H9 (cell line): ENCODE results near the gene RC3H2. TPM values are rescaled to one million over a fixed set of nuclear protein-coding genes. Genes with fewer than 3 reads are reported as not detected.

Source experiments
- DNase-seq: peaks from one replicate; pipeline ENCODE4 v3.0.0-alpha.2; 2017
- H2AFZ ChIP-seq: one replicate; pipeline ENCODE4 v1.6.1; 2013; ENCODE audit warnings: mild to moderate bottlenecking, low read length, control low read depth, moderate library complexity
- H2AK5ac ChIP-seq: 2 replicates; pipeline ENCODE4 v1.6.1; 2013; ENCODE audit warnings: low read length, control low read depth, mixed read lengths; ENCODE audit not compliant: insufficient read length
- H2BK120ac ChIP-seq: one replicate; pipeline ENCODE4 v1.6.1; 2013; ENCODE audit warnings: low read depth, mild to moderate bottlenecking, low read length, control low read depth, inconsistent platforms; ENCODE audit not compliant: poor library complexity, severe bottlenecking
- H2BK12ac ChIP-seq: 2 replicates; pipeline ENCODE4 v1.6.1; 2013; ENCODE audit warnings: low read length, control low read depth, mixed read lengths, low read depth; ENCODE audit not compliant: insufficient read length
- H2BK15ac ChIP-seq: 2 replicates; pipeline ENCODE4 v1.6.1; 2013; ENCODE audit warnings: low read depth, low read length, control low read depth
- H2BK20ac ChIP-seq: one replicate; pipeline ENCODE4 v1.6.1; 2013; ENCODE audit warnings: low read depth, mild to moderate bottlenecking, low read length, control low read depth, inconsistent platforms; ENCODE audit not compliant: poor library complexity, severe bottlenecking
- H2BK5ac ChIP-seq: 2 replicates; pipeline ENCODE4 v1.6.1; 2013; ENCODE audit warnings: low read length, control low read depth, mixed read lengths; ENCODE audit not compliant: insufficient read length
- H3K14ac ChIP-seq: 2 replicates; pipeline ENCODE4 v1.6.1; 2013; ENCODE audit warnings: low read length, control low read depth; ENCODE audit not compliant: insufficient read depth
- H3K18ac ChIP-seq: 2 replicates; pipeline ENCODE4 v1.6.1; 2013; ENCODE audit warnings: low read depth, mild to moderate bottlenecking, mixed read lengths, low read length, control low read depth; ENCODE audit not compliant: insufficient read length
- H3K23ac ChIP-seq: 2 replicates; pipeline ENCODE4 v1.6.1; 2013; ENCODE audit warnings: low read length, control low read depth, mixed read lengths, low read depth; ENCODE audit not compliant: insufficient read length
- H3K23me2 ChIP-seq: 2 replicates; pipeline ENCODE4 v1.6.1; 2013; ENCODE audit warnings: low read depth, mild to moderate bottlenecking, mixed read lengths, low read length, control low read depth; ENCODE audit not compliant: insufficient read length, poor library complexity, severe bottlenecking
- H3K27ac ChIP-seq: 2 replicates; pipeline ENCODE4 v1.5.1; 2013; ENCODE audit warnings: low read length, control low read depth, mixed read lengths, low read depth; ENCODE audit not compliant: insufficient read length
- H3K27me3 ChIP-seq: 2 replicates; pipeline ENCODE4 v1.6.1; 2013; ENCODE audit warnings: low read length, control low read depth, inconsistent platforms; ENCODE audit not compliant: insufficient read depth
- H3K4ac ChIP-seq: 2 replicates; pipeline ENCODE4 v1.6.1; 2013; ENCODE audit warnings: low read depth, mild to moderate bottlenecking, control low read depth, inconsistent platforms, low read length, moderate library complexity
- H3K4me1 ChIP-seq: 2 replicates; pipeline ENCODE4 v1.6.1; 2013; ENCODE audit warnings: low read length, control low read depth, inconsistent platforms; ENCODE audit not compliant: insufficient read depth
- H3K4me2 ChIP-seq: 2 replicates; pipeline ENCODE4 v1.6.1; 2013; ENCODE audit warnings: low read length, control low read depth, mixed read lengths; ENCODE audit not compliant: insufficient read length, insufficient read depth
- H3K56ac ChIP-seq: 2 replicates; pipeline ENCODE4 v1.6.1; 2013; ENCODE audit warnings: low read depth, mild to moderate bottlenecking, mixed read lengths, low read length, control low read depth; ENCODE audit not compliant: insufficient read length
- H3K79me1 ChIP-seq: 2 replicates; pipeline ENCODE4 v1.6.1; 2013; ENCODE audit warnings: low read depth, mild to moderate bottlenecking, moderate library complexity, low read length, control low read depth, inconsistent platforms; ENCODE audit not compliant: insufficient read depth, poor library complexity, severe bottlenecking
- H3K79me2 ChIP-seq: 2 replicates; pipeline ENCODE4 v1.6.1; 2013; ENCODE audit warnings: low read length, control low read depth, inconsistent platforms; ENCODE audit not compliant: insufficient read depth
- H3K9ac ChIP-seq: 2 replicates; pipeline ENCODE4 v1.6.1; 2013; ENCODE audit warnings: low read length, control low read depth, mixed read lengths; ENCODE audit not compliant: insufficient read length; ENCODE audit errors: extremely low read depth
- H3K9me3 ChIP-seq: one replicate; pipeline ENCODE4 v1.6.1; 2013; ENCODE audit warnings: low read depth, low read length, inconsistent platforms; ENCODE audit not compliant: control insufficient read depth
- H3T11ph ChIP-seq: one replicate; pipeline ENCODE4 v1.6.1; 2013; ENCODE audit warnings: mild to moderate bottlenecking, low read length, control low read depth, inconsistent platforms
- H4K20me1 ChIP-seq: one replicate; pipeline ENCODE4 v1.6.1; 2013; ENCODE audit not compliant: control insufficient read depth, insufficient read length, insufficient read depth
- H4K5ac ChIP-seq: 2 replicates; pipeline ENCODE4 v1.6.1; 2013; ENCODE audit warnings: low read depth, mild to moderate bottlenecking, mixed read lengths, low read length, control low read depth; ENCODE audit not compliant: insufficient read length
- H4K8ac ChIP-seq: replicated peaks from 2 replicates; pipeline ENCODE4 v1.6.1; 2013; ENCODE audit warnings: low read length, control low read depth, mixed read lengths, low read depth; ENCODE audit not compliant: insufficient read length
- H4K91ac ChIP-seq: 2 replicates; pipeline ENCODE4 v1.6.1; 2013; ENCODE audit warnings: low read depth, mild to moderate bottlenecking, moderate library complexity, mixed read lengths, low read length, control low read depth; ENCODE audit not compliant: insufficient read length
- H3K27ac Mint-ChIP-seq, 3 experiments: 2 replicates in 2 of 3; 3 replicates in 1 of 3; pipeline ENCODE4 v1.8.0; 2020 to 2021; ENCODE audit warnings: mixed read lengths in 3 of 3, mild to moderate bottlenecking in 1 of 3, moderate library complexity in 1 of 3
- H3K27me3 Mint-ChIP-seq: 2 replicates; pipeline ENCODE4 v1.8.0; 2021; ENCODE audit warnings: low read depth, mild to moderate bottlenecking, moderate library complexity, mixed read lengths
- H3K36me3 Mint-ChIP-seq, 3 experiments: 2 replicates in 2 of 3; 3 replicates in 1 of 3; pipeline ENCODE4 v1.8.0; 2020 to 2021; ENCODE audit warnings: low read depth in 3 of 3, mixed read lengths in 3 of 3; ENCODE audit not compliant: insufficient read depth in 1 of 3
- H3K4me1 Mint-ChIP-seq, 2 experiments: 2 replicates each; pipeline ENCODE4 v1.8.0; 2020; ENCODE audit warnings: mixed read lengths in 2 of 2
- H3K4me3 Mint-ChIP-seq, 2 experiments: 2 replicates in 1 of 2; 3 replicates in 1 of 2; pipeline ENCODE4 v1.8.0; 2020 to 2021; ENCODE audit warnings: mild to moderate bottlenecking in 2 of 2, mixed read lengths in 2 of 2, moderate library complexity in 1 of 2
- H3K9me3 Mint-ChIP-seq, 2 experiments: 2 replicates in 1 of 2; 3 replicates in 1 of 2; pipeline ENCODE4 v1.8.0; 2020; ENCODE audit warnings: mild to moderate bottlenecking in 2 of 2, mixed read lengths in 2 of 2, moderate library complexity in 1 of 2
- CTCF ChIP-seq: fragments of 200-600 bp; sonication (generic); conservative IDR thresholded peaks from 3 replicates; pipeline ENCODE4 v1.8.0; 2021; ENCODE audit warnings: antibody characterized with exemption, mild to moderate bottlenecking
- WGBS: extraction: QIAGEN DNeasy Blood & Tissue Kit; methylation state at CpG from one replicate; pipeline ENCODE4 v1.1.7; 2013; ENCODE audit warnings: missing lambda C conversion rate, low lambda C conversion rate, mixed read lengths; ENCODE audit not compliant: insufficient read length; ENCODE audit errors: extremely low coverage; 5-methylcytosine and 5-hydroxymethylcytosine counted together
- total RNA-seq: library from RNA; stranded (reverse); gene quantifications from 2 replicates; pipeline ENCODE4 v1.2.1, GENCODE V29; 2021

The RC3H2 gene
- total RNA-seq, 1 experiment from 2014 or later, result 49.0 TPM

- no peaks in the 10 kb centered on the region for H3K4me1 Mint-ChIP-seq
- WGBS, result no CpG with 5 or more reads among the region's 5 CpGs
- no peak overlapping the region for H3K27ac Mint-ChIP-seq
These were observed 58.7 kb downstream of the RC3H2 start for GRCh38 chr9:122846371-122846940.

More at GRCh38 chr9:122846371-122846940, 58.7 kb downstream of the RC3H2 start:
- peaks cover 26 to 47% (median 43%) of the 10 kb centered on the region in 3 experiments for H3K36me3 Mint-ChIP-seq
- H3K4me2 ChIP-seq, result no peak overlapping the region
- no peak overlapping the region for H4K8ac ChIP-seq
- no peak overlapping the region for H4K91ac ChIP-seq
- no peak overlapping the region for H3K27ac ChIP-seq
- no peak overlapping the region for H2BK15ac ChIP-seq
- no peak for TF ChIP-seq CTCF
- H3K4me3 Mint-ChIP-seq, result no peak overlapping the region
- DNase-seq, result no peak
- H3K18ac ChIP-seq, result no peak overlapping the region
- H2BK20ac ChIP-seq, result no peak overlapping the region
- no peaks in the 10 kb centered on the region for H4K20me1 ChIP-seq
- no peak overlapping the region for H3K9ac ChIP-seq
- H3K79me1 ChIP-seq, result no peaks in the 10 kb centered on the region
- no peaks in the 10 kb centered on the region for H3K79me2 ChIP-seq
- H3K56ac ChIP-seq, result no peak overlapping the region
- no peaks in the 10 kb centered on the region for H3K27me3 Mint-ChIP-seq
- H3K9me3 ChIP-seq, result no peaks in the 10 kb centered on the region
- H3K23ac ChIP-seq, result no peak overlapping the region
- H2BK12ac ChIP-seq, result no peak overlapping the region
- no peak overlapping the region for H3K4ac ChIP-seq
- H3K4me1 ChIP-seq, result no peaks in the 10 kb centered on the region
- H3K27me3 ChIP-seq, result no peaks in the 10 kb centered on the region
- H3K9me3 Mint-ChIP-seq, result peaks cover 4 to 6% of the 10 kb centered on the region in 2 experiments; a peak in 4 of 5 replicates
- H4K5ac ChIP-seq, result no peak overlapping the region
- H3K14ac ChIP-seq, result no peak overlapping the region
- H2AK5ac ChIP-seq, result no peak overlapping the region
- H3T11ph ChIP-seq, result no peak overlapping the region
- no peak overlapping the region for H2AFZ ChIP-seq
- H3K23me2 ChIP-seq, result no peaks in the 10 kb centered on the region
- no peak overlapping the region for H2BK5ac ChIP-seq
- H2BK120ac ChIP-seq, result no peak overlapping the region
